Epithelial cell of umbilical artery (primary cell): Measurements from ENCODE around the gene CHML. TPM values are rescaled to one million over a fixed set of nuclear protein-coding genes. Genes with fewer than 3 reads are reported as not detected.

Experiments used
- total RNA-seq: library from RNA; depleted of rRNA; stranded (reverse); fragments of >200 nt; gene quantifications from 2 replicates; pipeline ENCODE4 v1.2.3, GENCODE V29; 2014

Gene CHML, protein sequence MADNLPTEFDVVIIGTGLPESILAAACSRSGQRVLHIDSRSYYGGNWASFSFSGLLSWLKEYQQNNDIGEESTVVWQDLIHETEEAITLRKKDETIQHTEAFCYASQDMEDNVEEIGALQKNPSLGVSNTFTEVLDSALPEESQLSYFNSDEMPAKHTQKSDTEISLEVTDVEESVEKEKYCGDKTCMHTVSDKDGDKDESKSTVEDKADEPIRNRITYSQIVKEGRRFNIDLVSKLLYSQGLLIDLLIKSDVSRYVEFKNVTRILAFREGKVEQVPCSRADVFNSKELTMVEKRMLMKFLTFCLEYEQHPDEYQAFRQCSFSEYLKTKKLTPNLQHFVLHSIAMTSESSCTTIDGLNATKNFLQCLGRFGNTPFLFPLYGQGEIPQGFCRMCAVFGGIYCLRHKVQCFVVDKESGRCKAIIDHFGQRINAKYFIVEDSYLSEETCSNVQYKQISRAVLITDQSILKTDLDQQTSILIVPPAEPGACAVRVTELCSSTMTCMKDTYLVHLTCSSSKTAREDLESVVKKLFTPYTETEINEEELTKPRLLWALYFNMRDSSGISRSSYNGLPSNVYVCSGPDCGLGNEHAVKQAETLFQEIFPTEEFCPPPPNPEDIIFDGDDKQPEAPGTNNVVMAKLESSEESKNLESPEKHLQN
- 14.6 and 16.0 TPM in 2 replicates for total RNA-seq

DNA sequence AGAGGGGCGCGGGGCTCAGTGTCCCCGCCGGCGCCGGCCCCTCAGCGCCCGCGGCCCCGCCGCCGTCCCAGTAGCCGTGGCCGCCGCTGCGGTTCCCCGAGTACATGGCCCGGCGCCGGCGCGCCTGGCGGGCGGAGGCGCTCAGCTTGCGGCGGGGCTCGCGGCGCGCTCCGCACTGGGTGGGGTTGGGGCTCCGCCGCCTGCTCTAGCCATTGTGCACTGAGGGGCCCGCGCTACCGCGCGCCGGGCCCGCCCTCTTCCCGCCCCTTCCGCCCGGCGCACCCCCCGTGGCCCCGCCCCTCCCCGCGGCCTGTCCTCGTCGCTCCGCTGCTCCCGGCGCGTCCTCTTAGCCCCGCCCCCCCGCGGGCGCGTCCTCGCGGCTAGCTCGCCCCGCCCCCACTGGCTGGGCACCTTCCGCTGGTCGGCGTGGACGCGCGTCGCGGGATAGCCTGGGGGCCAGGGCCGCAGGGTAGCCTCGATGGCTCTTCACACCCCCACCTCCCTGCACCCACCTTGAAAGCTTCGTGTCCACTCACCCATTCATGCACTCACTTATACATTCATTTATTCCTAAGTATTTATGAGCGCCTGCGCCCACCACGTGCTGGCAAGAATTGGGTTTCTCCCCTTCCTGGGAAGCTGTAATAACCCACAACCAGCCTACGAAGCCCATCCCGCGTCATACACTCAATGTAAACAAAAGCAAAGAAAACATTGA, at the start of gene CHML, which contains the start of gene OPN3:
CHML (minus strand) TSS at position 221 of the 718 bp plus-strand sequence. CDS start 4,603 bp downstream, outside the sequence.
OPN3 (minus strand) TSS at position 221 of the 718 bp plus-strand sequence; CDS start at position 106, 115 bp downstream.

DNA sequence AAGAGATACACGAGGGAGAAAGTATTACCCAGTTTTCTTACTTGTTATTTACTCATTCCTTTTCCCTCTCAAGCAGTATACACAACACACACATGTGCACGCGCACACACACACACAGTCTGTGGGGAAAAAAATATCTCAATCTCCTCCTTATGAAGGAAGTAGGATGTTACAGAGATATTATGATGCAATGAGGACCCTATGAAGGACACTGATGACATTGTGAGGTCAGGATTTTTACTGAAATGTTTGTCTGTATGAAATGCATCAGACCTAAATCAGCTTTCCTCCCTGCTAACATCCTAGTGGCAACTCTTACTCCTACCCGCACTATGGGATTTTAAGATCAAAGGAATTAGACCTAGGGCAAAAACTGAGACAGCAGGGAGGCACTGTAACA, 11.8 kb upstream of the CHML start, which contains the start of gene WDR64:
WDR64 (plus strand) TSS at position 270 of the 400 bp plus-strand sequence. CDS start 204 bp downstream, outside the sequence.

Other genes with a start within 250 kb of the CHML start
- 99.5 and 115 TPM in 2 replicates for gene FH, start 120.6 kb downstream of the CHML start, total RNA-seq
- gene KMO, start 108.0 kb downstream of the CHML start, total RNA-seq = under 0.01 TPM in 1 of 2 replicates, not detected in the other
- 27.0 and 29.0 TPM in 2 replicates for gene OPN3, start within 50 bp of the CHML start, total RNA-seq
- not detected in 2 replicates for gene WDR64, start 11.9 kb upstream of the CHML start, total RNA-seq
- gene EXO1, start 207.8 kb upstream of the CHML start, total RNA-seq = 13.0 and 22.3 TPM in 2 replicates